Vagina (tissue), 2 donors: ENCODE measurements around the gene LHX1.

ENCODE experiments used
- POLR2A ChIP-seq, 2 donors: fragments of 450-650 bp; IDR thresholded peaks; one replicate each; pipeline ENCODE4 v1.6.1; 2017; ENCODE audit warnings: antibody characterized with exemption in 2 of 2, mild to moderate bottlenecking in 2 of 2, moderate library complexity in 2 of 2
- POLR2AphosphoS5 ChIP-seq, 2 donors: sonication (generic); formaldehyde crosslinking; IDR thresholded peaks; one replicate each; pipeline ENCODE4 v1.9.0; 2017; ENCODE audit warnings: antibody characterized with exemption in 2 of 2, mild to moderate bottlenecking in 2 of 2, low read depth in 1 of 2; ENCODE audit not compliant: insufficient read depth in 1 of 2
- TF ChIP-seq, protein P1 (sequence below), 3 experiments: fragments of 450-650 bp in 2 of 3; fragments of 200-600 bp in 1 of 3; sonication (generic) in 1 of 3; IDR thresholded peaks; one replicate each; pipeline ENCODE4 v1.5.1; 2017 to 2019; ENCODE audit warnings: antibody characterized with exemption in 3 of 3, mild to moderate bottlenecking in 2 of 3, moderate library complexity in 2 of 3

DNA sequence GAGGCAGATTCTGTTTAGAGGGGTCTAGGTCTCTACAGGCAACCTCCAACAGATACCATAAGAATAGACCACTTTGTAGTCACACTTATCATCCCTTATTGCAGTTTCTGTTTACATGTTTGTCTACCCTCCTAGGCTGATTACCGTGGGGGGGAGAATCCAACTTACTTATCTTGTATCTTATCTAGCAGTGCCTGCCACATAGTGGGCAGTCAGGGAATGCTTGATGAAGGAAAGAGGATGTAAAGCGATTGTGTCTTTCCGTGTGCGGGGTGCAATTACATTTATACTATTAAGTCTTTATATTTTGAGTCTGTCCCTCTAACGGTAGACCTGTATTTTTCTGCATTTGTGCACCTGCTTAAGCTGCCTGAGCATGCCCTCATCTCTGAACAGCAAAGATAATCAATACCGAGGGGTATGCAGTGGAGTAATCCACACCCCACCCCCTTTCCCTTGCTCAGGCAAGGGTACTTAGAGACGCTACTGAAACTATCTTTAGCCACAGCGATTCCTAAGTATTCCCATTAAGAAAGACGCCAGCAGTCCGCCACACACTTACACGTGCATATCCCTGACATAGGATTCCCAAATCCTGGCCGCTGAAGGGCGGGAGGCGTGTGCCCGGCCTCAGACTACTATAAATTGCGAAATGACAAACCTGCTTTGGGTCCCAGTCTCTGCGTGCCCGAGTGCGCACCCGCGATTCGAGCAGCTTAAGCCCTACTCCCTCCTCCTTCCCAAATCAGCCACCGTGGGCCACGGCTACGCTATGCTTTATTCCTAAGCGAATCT, 10.8 kb downstream of the LHX1 start:
- TF ChIP-seq, protein P1, sequence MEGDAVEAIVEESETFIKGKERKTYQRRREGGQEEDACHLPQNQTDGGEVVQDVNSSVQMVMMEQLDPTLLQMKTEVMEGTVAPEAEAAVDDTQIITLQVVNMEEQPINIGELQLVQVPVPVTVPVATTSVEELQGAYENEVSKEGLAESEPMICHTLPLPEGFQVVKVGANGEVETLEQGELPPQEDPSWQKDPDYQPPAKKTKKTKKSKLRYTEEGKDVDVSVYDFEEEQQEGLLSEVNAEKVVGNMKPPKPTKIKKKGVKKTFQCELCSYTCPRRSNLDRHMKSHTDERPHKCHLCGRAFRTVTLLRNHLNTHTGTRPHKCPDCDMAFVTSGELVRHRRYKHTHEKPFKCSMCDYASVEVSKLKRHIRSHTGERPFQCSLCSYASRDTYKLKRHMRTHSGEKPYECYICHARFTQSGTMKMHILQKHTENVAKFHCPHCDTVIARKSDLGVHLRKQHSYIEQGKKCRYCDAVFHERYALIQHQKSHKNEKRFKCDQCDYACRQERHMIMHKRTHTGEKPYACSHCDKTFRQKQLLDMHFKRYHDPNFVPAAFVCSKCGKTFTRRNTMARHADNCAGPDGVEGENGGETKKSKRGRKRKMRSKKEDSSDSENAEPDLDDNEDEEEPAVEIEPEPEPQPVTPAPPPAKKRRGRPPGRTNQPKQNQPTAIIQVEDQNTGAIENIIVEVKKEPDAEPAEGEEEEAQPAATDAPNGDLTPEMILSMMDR (IDR thresholded peaks at IDR 0.05), result no peak
- no peak for TF ChIP-seq POLR2A (IDR thresholded peaks at IDR 0.05)
- TF ChIP-seq POLR2AphosphoS5 (IDR thresholded peaks at IDR 0.05; ENCODE audit: insufficient read depth in 1 of 2, low read depth in 1 of 2), result no peak
